Measurements from ENCODE around the gene POLE2. TPM values are rescaled to one million over a fixed set of nuclear protein-coding genes. Genes with fewer than 3 reads are reported as not detected.

POLE2 gene
- total RNA-seq, 3 donors from 2014 or later (not counting 1 experiment from before 2014, with no cell fraction given), result 3.0 to 4.5 (median 4.1) TPM

- peak within 1 kb of the TSS; percentile 97 for H3K4me3 Mint-ChIP-seq
- under 1% methylated on average over 80 of the region's 80 CpGs for WGBS (ENCODE audit: insufficient coverage)
- ATAC-seq (peak; percentile 38 to 68 (median 43)), DNase-seq (peak; percentile 58 to 87)
- H3K27ac Mint-ChIP-seq, result peak within 1 kb of the TSS; percentile 96
- no peaks in the 10 kb centered on the region for H3K9me3 Mint-ChIP-seq
- Histone ChIP-seq H3K4me3 (ENCODE audit: low read length) (peak within 1 kb of the TSS; percentile 98), H3K4me1 (ENCODE audit: control insufficient read depth, insufficient read depth, low read length) (peaks cover 32% of the 10 kb centered on the region), H3K27ac (ENCODE audit: low read length) (peak within 1 kb of the TSS; percentile 93), H3K36me3 (ENCODE audit: control insufficient read depth, insufficient read depth, low read length) (peaks cover 11% of the 10 kb centered on the region), H3K9me3 (ENCODE audit: control insufficient read depth, insufficient read depth, low read length) (no peaks in the 10 kb centered on the region), H3K27me3 (ENCODE audit: control insufficient read depth, insufficient read depth, low read length) (no peaks in the 10 kb centered on the region)
- peaks cover 7% of the 10 kb centered on the region for H3K36me3 Mint-ChIP-seq
- peaks cover 35 to 44% of the 10 kb centered on the region in 2 donors for H3K4me1 Mint-ChIP-seq
- no peaks in the 10 kb centered on the region for H3K27me3 Mint-ChIP-seq (ENCODE audit: low read depth in 2 of 2)
- intact Hi-C loops (cut with micrococcal nuclease), result loop anchor here (1.0 to 10.0 kb wide), 8 partner anchors 14 to 590 kb away; partner anchors contain the start of genes KLHDC2, MGAT2, NEMF and POLE2
- TF ChIP-seq CTCF (IDR thresholded peaks at IDR 0.05), result no peak
These were observed 53.3 kb downstream of the POLE2 start, which contains the start of gene DNAAF2 for GRCh38 chr14:49634547-49635334. Gene DNAAF2 (minus strand): TSS chr14:49635244. CDS start chr14:49635149, 95 bp downstream.

DNA sequence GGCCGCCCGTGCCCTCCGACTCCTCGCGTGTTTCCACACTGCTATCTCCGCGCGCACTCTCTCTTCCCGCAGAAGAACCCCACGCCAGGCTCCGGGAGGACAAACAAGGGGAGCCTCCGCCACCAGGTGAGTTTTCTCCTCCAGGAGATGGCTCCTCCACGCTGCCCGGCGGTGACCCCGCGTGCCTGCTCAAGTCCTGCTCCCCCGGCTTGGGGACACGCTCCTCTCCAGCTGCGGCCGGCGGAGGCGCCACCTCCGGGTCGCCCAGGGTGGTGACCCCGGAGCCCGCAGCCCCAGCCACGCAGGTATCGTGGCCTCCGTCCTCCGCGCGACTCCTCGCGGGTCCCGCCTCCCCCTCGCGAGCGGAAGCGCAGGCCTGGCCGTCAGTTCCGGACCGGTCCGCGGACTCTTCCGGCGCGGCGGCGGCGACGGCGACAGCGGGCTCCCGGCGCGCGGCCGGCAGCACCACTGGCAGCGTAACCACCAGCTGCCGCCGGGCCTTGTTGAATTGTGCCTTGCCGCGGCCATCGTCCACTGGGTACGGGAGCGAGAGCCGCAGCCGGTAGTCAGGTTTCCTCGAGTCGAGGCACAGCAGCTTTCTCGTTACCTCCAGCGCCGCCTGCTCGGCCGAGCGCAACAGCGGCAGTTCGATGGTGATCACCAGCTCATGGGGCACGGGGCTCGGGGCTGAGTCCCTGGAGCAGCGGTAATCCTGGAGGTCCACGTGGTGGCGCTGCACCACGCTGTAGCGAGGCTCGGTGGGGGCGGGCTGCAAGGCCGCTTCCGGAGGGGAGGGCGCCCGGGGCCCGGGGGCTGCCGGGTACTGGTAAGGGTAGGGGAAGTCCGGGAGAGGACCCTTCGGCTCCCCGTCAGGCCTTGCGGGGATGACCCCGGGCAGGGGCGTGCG is 54.1 kb downstream of the POLE2 start:
- peaks cover 6% of the 10 kb centered on the region for H3K36me3 Mint-ChIP-seq
- H3K27me3 Mint-ChIP-seq (ENCODE audit: low read depth in 2 of 2), result no peaks in the 10 kb centered on the region
- ATAC-seq (peak; percentile 84 to 95 (median 84)), DNase-seq (peak; percentile 91 to 97)
- no peaks in the 10 kb centered on the region for H3K27me3 ChIP-seq (ENCODE audit: control insufficient read depth, insufficient read depth, low read length)
- peak overlapping the region; percentile 97 for H3K4me3 Mint-ChIP-seq
- peak; percentile 89 for TF ChIP-seq CTCF (IDR thresholded peaks at IDR 0.05)
- WGBS (ENCODE audit: insufficient coverage), result under 1% methylated on average over 101 of the region's 101 CpGs
- H3K36me3 ChIP-seq (ENCODE audit: control insufficient read depth, insufficient read depth, low read length), result peaks cover 10% of the 10 kb centered on the region
- H3K9me3 ChIP-seq (ENCODE audit: control insufficient read depth, insufficient read depth, low read length), result no peaks in the 10 kb centered on the region
- peak overlapping the region; percentile 93 for H3K27ac ChIP-seq (ENCODE audit: low read length)
- intact Hi-C loops (cut with micrococcal nuclease), result loop anchor here (1.0 to 10.0 kb wide), 7 partner anchors 14 to 591 kb away; partner anchors contain the start of genes KLHDC2, MGAT2, NEMF and RPL36AL
- peaks cover 31 to 44% of the 10 kb centered on the region in 2 donors for H3K4me1 Mint-ChIP-seq
- H3K4me1 ChIP-seq (ENCODE audit: control insufficient read depth, insufficient read depth, low read length), result peaks cover 32% of the 10 kb centered on the region
- no peaks in the 10 kb centered on the region for H3K9me3 Mint-ChIP-seq
- H3K4me3 ChIP-seq (ENCODE audit: low read length), result peak overlapping the region; percentile 98
- H3K27ac Mint-ChIP-seq, result peak overlapping the region; percentile 96

DNA sequence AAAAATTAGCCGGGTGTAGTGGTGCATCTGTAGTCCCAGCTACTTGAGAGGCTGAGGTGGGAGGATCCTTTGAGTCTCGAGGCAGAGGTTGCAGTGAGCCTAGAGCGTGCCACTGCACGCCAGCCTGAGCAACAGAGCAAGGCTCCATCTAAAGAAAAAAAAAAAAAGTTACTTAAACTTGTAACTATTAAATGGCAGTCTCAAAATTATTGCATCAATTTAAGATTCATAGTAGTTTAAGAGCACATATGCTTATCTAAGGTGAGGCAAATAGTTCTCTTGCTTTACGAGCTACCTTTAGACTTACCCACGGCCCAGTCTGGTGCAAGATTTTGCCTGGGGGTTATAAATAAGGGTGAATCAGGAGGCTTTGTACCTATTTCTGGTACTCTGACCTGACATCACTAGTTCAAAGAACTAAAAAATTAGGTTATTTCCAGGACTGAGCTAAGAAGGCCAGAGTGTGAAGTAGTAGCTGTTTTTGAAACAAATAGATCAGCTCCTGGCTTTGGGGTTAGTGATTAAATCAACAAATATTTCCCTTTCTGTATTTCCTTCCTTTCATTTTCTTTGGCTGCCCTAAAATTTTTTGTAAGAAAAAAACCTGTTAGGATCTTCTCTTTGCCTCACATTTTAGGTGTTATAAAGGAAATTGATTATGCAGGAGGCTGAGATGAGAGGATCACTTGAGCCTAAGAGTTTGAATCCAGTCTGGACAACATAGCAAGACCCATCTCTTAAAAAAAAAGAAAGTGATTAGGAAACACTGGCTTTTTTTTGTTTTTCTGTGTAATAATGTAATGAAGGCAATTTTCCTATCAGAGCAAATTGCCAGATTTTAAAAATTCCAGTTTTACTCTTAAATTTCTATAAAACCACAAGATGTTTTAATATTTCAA is 63.8 kb downstream of the POLE2 start:
- DNase-seq, result peak in 1 of 2 donors; percentile 67
- Histone ChIP-seq H3K27me3 (ENCODE audit: control insufficient read depth, insufficient read depth, low read length) (no peaks in the 10 kb centered on the region), H3K27ac (ENCODE audit: low read length) (peak overlapping the region; percentile 24), H3K36me3 (ENCODE audit: control insufficient read depth, insufficient read depth, low read length) (peaks cover 6% of the 10 kb centered on the region), H3K9me3 (ENCODE audit: control insufficient read depth, insufficient read depth, low read length) (no peaks in the 10 kb centered on the region), H3K4me3 (ENCODE audit: low read length) (no peak overlapping the region), H3K4me1 (ENCODE audit: control insufficient read depth, insufficient read depth, low read length) (peaks cover 23% of the 10 kb centered on the region)
- WGBS (ENCODE audit: insufficient coverage), result 51% methylated on average over 3 of the region's 6 CpGs
- Mint-ChIP-seq H3K27me3 (ENCODE audit: low read depth in 2 of 2) (no peaks in the 10 kb centered on the region), H3K4me1 (peaks cover 33 to 45% of the 10 kb centered on the region in 2 donors), H3K9me3 (no peaks in the 10 kb centered on the region), H3K36me3 (no peaks in the 10 kb centered on the region), H3K27ac (peak overlapping the region; percentile 76 to 99), H3K4me3 (no peak overlapping the region)
- TF ChIP-seq CTCF (IDR thresholded peaks at IDR 0.05), result no peak
- intact Hi-C loops (cut with micrococcal nuclease), result loop anchor here (10.0 kb wide), 1 partner anchor 691 kb away; the partner anchor contains the start of genes DMAC2L and L2HGDH
- ATAC-seq, result no peak
